PC-3 (cell line): ENCODE measurements around the gene KLF8.

ENCODE experiments used
- CTCF ChIP-seq: fragments of 300-600 bp; sonication (generic); conservative IDR thresholded peaks from 2 replicates; pipeline ENCODE4 v1.5.1; 2017; ENCODE audit warnings: antibody characterized with exemption, low read depth, mild to moderate bottlenecking, low read length
- EZH2phosphoT487 ChIP-seq: fragments of 300-600 bp; sonication (generic); IDR thresholded peaks from 2 replicates; pipeline ENCODE4 v1.6.1; 2018; ENCODE audit warnings: mild to moderate bottlenecking, antibody characterized with exemption, low read length, borderline replicate concordance

- TF ChIP-seq CTCF (no peak), EZH2phosphoT487 (no peak)
Measured at GRCh38 chrX:56253832-56254703, 21.9 kb downstream of the KLF8 start.
